Activated T-helper 1 cell treated with Interleukin-2 at 50 U/mL for 16 hours (primary cell): ENCODE results near the gene YJEFN3.

ENCODE experiments used
- DNase-seq: peaks from one replicate; pipeline ENCODE4 v3.0.0-alpha.2; 2020; ENCODE audit warnings: low read depth

The YJEFN3 gene

GRCh38 chr19:19554074-19555023, 25.6 kb downstream of the YJEFN3 start:
- DNase-seq, result peak; percentile 37

GRCh38 chr19:19558055-19558454, 29.3 kb downstream of the YJEFN3 start:
- no peak for DNase-seq

- no peak for DNase-seq
These were observed 29.9 kb downstream of the YJEFN3 start for GRCh38 chr19:19558636-19559035.

DNA sequence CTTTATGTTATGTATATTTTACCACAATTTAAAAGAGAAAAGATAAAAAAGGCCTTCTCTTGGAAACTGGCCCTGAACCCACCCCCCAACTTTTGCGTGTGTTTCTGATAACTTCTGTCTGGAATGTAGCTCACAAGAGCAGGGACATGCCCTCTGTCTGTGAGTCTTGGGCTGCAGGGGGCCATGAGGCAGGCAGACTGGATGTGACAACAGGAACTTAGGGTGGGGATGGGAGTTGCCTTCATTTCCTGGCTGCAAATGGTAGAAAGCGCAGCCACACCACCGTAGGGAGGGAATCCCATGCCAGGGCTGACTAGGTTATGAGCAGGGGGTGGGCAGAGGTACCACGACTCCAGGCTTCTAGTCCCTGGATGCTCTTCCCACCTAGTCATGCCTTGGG, 31.2 kb downstream of the YJEFN3 start:
- DNase-seq, result no peak

DNA sequence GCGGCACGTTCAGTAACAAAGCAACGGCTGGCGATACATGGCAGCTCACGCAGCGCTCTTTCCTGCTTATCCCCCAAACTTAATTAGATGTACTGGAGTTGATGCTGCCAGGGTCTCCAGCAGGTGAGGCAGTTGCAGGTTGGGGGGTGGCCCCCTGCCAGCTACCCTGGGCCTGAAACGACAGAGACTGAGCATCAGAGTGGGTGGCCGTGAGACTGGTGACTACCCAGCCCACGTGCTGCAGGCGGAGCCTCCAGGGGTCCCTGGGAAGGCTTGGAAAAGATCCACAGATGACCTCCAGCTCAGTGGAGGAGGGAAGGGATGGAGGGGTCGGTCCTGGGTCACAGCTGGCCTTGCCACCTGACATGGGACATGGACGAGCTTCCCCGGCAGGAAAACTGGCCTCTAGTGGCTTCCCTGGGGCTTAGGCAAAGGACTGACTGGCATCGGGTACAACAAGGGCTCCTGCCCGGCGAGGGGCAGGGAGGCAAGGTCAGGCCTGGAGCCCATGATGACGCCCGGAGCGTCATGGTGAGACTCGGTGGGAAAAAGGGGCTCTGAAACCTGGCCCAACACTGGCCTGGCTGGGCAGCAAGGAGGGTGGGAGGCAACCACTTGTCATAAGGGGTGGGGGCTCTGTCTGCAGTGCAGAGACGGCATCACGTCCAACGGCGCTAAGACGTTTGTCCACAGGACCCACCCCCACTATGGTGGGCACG, 33.4 kb downstream of the YJEFN3 start:
- no peak for DNase-seq

DNA sequence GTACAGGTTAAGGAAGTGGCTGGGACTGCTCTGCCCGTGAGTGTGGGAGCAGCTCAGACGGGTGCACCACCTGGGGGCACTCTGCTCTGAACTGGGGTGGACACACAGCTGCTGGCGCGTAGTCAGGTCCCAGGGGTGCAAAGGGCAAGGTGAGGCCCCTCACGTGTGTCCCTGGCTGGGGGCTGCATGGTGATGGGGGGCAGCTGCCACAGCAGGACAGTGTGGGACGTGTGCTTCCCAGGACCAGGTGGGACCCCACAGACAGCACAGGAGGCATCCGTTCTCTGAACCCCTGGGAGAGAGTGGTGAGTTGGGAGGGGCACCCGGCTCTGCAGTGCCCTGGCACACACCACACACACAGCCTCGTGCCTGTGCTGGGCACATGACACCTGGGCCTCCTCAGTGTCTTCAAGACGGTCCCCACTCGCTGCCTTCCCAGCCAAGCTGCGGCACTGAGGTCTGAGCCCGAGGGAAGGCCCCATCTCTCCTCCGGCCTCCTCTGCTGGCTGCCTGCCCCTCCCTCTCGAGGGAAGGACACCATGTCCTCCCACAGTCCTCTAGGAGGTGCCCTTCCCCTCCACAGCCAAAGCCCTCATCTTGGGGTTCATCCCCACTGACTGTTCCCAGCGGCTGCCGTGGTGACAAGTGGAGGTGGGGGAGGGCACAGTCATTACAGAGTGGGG, 34.1 kb downstream of the YJEFN3 start:
- DNase-seq, result no peak

DNA sequence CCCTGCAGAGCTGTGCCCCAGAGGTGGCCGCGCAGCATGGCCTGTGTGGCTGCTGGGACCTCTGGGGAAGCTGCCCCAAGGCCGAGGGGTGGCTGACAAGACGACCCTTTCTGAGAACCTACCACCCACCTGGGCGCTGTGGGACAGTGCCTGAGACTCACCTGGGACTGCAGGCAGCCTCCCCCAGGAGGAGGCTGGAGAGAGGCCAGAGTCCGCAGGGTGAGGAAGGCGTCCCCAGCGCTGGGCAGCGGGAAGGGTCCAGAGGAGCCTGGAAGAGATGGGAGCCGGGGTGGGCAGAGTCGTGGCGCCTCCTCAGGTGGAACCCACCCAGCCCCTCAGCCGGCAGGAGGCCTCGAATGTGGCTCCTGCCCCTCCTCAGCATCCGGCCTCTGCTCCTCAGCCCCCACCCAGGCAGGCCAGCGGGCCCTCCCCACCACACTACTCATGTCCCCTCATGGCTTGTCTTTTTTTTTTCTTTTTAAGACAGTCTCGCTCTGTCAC, 34.7 kb downstream of the YJEFN3 start:
- no peak for DNase-seq

DNA sequence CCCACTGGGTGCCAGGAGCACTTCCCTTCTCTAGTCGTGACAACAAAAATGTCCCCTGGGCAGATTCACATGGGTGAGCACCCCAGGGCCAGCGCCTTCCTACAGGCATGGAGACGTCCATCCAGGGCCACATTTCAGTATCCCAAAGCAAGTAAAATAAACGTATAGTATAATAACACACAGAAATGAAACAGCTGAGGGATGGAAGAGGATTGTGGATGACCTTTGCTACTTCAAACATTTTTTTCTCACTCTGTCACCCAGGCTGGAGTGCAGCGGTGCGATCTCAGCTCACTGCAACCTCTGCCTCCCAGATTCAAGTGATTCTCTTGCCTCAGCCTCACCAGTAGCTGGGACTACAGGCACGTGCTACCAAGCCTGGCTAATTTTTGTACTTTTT, 37.6 kb downstream of the YJEFN3 start:
- DNase-seq, result no peak

- no peak for DNase-seq
These were observed 38.7 kb downstream of the YJEFN3 start for GRCh38 chr19:19567391-19567790.

DNA sequence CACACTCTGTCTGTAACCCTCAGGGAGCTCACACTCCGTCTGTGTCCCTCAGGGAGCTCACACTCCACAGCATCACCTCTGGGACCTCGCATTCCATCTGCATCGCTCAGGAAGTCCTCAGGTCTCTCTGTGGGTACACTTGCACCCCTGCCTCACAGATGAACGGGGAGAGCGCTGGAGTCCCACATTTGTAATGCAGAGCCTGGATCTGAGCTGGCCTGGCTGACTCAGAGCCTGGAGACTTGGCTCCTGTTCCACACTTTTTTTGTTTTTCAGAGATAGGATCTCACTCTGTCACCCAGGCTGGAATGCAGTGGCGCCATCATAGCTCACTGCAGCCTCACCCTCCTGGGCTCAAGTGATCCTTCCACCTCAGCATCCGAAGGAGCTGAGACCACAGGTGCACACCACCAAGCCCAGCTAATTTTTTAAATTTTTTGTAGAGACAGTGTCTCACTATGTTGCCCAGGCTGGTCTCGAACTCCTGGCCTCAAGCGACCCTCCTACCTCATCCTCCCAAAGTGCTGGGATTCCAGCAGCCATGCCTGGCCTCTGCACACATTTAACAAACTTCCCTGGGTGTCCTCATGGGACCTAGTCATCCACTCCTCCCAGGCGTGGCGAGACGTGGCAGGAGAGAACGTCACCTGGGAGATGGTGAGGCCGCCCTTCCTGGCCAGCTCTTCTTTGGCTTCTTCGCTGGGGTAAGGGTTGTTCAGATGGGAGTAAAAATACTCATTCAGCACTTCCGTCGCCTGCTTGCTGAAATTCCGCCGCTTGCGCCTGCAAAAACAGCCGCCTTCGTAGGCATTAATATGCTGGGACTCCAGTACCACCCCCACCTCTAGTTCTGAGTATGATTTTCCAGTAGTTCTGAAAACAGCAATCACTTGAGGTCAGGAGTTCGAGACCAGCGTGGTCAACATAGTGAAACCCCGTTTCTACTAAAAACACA, 40.4 kb downstream of the YJEFN3 start:
- no peak for DNase-seq

GRCh38 chr19:19570571-19570970, 41.9 kb downstream of the YJEFN3 start:
- DNase-seq, result no peak

- DNase-seq, result no peak
These were observed 42.5 kb downstream of the YJEFN3 start for GRCh38 chr19:19571071-19571786.

- no peak for DNase-seq
These were observed 46.7 kb downstream of the YJEFN3 start for GRCh38 chr19:19575411-19575810.

- no peak for DNase-seq
These were observed 49.5 kb downstream of the YJEFN3 start for GRCh38 chr19:19578252-19578651.

- no peak for DNase-seq
These were observed 51.0 kb downstream of the YJEFN3 start for GRCh38 chr19:19579533-19580361.

- DNase-seq, result no peak
These were observed 51.7 kb downstream of the YJEFN3 start for GRCh38 chr19:19580418-19580817.

DNA sequence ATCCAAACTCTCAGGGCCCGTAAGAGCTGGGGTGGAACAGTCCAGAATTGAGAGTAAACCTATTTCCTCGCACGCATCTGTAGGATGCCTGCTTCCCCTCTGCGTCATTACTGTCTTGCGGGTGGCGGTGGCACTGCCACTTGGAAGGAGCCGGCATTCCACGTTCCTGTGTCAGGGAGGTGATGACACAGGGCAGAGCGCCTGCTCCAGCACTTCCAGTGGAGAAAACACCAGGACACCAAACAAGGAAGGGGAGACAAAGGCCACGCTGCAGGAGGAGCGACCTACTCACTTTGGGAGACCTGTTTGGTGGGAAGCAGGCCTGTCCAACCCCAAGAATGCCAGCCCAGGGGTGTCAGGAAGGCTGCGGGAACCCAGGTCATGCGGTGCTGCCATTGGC, 52.7 kb downstream of the YJEFN3 start:
- no peak for DNase-seq

- DNase-seq, result no peak
These were observed 53.8 kb downstream of the YJEFN3 start for GRCh38 chr19:19582471-19582870.

DNA sequence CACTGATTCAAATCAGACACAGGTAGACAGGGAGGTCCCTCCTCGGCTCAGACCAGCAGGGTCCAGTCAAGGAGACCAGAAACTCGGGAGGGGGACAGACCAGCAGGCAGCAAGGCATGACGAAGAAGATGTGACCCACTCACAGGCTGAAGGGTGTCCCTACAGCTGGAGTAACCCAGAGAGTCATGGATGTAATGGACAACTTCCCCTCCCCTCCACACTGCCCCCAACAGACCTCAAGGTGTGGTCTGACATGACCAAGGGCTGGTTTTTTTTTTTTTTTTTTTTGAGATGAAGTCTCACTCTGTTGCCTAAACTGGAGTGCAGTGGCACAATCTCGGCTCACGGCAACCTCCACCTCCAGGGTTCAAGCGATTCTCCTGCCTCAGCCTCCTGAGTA, 55.6 kb downstream of the YJEFN3 start:
- no peak for DNase-seq
